Liver (tissue), 3 donors: ENCODE data around the gene STK39.

ENCODE experiments used
- SP1 ChIP-seq: IDR thresholded peaks from 2 replicates; pipeline ENCODE4 v1.6.1; 2018; ENCODE audit warnings: antibody characterized with exemption, mild to moderate bottlenecking
- TF ChIP-seq, protein P1 (sequence below): fragments of 150-350 bp; IDR thresholded peaks from 2 replicates; pipeline ENCODE4 v1.5.1; 2017; ENCODE audit warnings: improper control_type of control experiment, low read depth, low read length; ENCODE audit not compliant: missing input control
- TF ChIP-seq, protein P2 (sequence below): IDR thresholded peaks from 2 replicates; pipeline ENCODE4 v1.6.1; 2016; ENCODE audit warnings: antibody characterized with exemption, mild to moderate bottlenecking
- TF ChIP-seq, protein P3 (sequence below): IDR thresholded peaks from 2 replicates; pipeline ENCODE4 v1.6.1; 2016; ENCODE audit warnings: antibody characterized with exemption
- donor health status: healthy.
- donor health status: healthy.

DNA sequence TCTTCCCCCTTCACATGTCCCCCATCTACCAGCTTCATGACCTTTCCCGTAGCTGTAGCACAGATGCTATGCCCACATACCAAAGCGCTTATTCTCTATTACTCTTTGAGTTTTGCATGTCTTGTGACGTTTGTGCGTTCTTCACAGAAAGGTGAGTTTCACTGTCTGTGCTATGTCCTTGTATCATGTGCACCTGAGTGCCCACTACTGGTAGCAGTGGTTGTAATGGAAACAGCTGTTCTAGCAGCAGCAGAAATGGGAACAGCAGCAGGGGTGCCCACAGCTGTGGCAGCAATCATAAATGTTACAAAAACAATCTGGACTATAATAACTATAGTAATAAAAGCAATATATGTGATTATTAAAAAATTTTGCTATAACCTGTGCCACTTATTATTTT lies 127.1 kb downstream of the STK39 start:
- TF ChIP-seq, protein P1, sequence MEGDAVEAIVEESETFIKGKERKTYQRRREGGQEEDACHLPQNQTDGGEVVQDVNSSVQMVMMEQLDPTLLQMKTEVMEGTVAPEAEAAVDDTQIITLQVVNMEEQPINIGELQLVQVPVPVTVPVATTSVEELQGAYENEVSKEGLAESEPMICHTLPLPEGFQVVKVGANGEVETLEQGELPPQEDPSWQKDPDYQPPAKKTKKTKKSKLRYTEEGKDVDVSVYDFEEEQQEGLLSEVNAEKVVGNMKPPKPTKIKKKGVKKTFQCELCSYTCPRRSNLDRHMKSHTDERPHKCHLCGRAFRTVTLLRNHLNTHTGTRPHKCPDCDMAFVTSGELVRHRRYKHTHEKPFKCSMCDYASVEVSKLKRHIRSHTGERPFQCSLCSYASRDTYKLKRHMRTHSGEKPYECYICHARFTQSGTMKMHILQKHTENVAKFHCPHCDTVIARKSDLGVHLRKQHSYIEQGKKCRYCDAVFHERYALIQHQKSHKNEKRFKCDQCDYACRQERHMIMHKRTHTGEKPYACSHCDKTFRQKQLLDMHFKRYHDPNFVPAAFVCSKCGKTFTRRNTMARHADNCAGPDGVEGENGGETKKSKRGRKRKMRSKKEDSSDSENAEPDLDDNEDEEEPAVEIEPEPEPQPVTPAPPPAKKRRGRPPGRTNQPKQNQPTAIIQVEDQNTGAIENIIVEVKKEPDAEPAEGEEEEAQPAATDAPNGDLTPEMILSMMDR = no peak
- TF ChIP-seq SP1 = no peak
- TF ChIP-seq, protein P2, sequence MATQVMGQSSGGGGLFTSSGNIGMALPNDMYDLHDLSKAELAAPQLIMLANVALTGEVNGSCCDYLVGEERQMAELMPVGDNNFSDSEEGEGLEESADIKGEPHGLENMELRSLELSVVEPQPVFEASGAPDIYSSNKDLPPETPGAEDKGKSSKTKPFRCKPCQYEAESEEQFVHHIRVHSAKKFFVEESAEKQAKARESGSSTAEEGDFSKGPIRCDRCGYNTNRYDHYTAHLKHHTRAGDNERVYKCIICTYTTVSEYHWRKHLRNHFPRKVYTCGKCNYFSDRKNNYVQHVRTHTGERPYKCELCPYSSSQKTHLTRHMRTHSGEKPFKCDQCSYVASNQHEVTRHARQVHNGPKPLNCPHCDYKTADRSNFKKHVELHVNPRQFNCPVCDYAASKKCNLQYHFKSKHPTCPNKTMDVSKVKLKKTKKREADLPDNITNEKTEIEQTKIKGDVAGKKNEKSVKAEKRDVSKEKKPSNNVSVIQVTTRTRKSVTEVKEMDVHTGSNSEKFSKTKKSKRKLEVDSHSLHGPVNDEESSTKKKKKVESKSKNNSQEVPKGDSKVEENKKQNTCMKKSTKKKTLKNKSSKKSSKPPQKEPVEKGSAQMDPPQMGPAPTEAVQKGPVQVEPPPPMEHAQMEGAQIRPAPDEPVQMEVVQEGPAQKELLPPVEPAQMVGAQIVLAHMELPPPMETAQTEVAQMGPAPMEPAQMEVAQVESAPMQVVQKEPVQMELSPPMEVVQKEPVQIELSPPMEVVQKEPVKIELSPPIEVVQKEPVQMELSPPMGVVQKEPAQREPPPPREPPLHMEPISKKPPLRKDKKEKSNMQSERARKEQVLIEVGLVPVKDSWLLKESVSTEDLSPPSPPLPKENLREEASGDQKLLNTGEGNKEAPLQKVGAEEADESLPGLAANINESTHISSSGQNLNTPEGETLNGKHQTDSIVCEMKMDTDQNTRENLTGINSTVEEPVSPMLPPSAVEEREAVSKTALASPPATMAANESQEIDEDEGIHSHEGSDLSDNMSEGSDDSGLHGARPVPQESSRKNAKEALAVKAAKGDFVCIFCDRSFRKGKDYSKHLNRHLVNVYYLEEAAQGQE = no peak
- TF ChIP-seq, protein P3, sequence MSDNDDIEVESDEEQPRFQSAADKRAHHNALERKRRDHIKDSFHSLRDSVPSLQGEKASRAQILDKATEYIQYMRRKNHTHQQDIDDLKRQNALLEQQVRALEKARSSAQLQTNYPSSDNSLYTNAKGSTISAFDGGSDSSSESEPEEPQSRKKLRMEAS = no peak
